DMS79 treated with DMSO at 0.1 percent for 48 hours (cell line): ENCODE results near the gene CPVL.
A peak's percentile ranks its signal among the peaks of the same experiment; 100 is the strongest.

ENCODE experiments used
- DNase-seq: peaks from one replicate; lab custom pipeline; 2025; lab: John Stamatoyannopoulos, UW

Gene CPVL

DNA sequence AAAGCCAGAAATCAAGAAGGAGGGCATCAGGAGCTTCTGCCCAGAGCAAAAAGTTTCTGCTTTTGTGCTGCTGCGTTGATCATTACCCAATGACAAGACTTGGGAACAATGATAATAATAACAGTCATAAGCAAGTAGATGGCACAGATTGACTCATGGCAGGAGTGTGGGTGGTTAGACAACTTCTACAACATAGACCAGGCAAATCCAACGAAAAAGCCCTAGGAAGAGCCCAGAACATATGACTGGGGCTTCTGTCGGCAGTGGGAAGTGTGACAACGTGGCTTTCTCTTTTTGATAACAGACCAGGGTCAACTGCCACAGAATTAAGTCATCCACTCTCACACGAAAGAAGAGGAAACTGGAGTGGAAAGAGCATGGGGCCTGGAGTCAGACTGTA is 102.8 kb downstream of the CPVL start:
- no peak for DNase-seq

DNA sequence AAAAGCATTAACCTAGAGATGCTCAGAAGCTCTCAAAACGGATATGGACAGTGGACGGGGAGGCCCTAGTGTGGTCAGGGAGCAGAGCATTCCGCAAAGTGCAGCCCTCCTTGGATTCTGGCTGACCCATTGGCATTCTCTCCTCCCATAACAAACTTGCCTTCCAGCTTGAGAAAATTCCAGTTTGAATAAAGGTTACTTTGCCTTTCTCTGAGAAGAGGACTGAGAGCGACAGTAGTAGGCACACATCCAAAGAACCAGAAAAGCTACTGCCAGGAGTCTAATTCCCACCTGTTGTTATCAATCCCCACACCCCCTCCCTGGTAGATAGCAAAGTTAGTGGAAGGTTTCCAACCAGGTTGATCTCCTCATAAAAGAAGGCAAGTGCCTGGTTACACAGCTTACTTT is 103.5 kb downstream of the CPVL start:
- DNase-seq, result no peak

DNA sequence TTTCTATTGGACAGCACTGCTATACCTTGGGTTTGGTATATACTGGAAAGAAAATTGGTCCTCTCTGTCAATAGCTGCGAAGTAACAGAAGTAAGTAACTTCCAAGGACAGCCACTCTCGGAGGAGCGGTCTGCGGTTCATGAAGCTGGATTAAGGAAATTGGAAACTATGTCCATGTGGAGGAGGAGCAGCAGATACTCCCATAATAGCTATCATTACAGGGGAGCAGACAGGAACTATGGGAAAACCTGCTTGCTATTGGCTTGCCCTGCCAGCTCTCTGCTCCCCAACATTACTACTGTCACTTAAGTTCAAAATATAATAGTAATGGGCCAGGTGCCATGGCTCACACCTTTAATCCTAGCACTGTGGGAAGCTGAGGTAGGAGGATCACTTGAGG is 104.3 kb downstream of the CPVL start:
- DNase-seq, result no peak

DNA sequence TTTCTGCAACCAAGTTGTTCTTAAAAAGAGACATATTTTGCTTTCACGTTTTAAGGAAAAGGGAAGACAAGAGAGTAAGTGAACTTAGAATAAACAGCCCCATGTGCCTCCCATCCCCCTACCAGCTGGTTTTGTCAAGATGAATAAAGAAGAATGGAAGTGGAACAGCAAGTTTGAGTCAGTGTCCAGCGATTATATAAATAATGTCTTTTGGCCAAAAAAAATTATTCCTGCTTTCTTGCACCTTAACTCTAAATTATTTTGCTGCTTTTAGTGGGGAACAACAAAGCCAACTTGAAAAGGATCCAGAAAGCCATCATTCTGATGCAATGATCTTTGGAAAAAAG is 105.8 kb downstream of the CPVL start:
- DNase-seq, result no peak

DNA sequence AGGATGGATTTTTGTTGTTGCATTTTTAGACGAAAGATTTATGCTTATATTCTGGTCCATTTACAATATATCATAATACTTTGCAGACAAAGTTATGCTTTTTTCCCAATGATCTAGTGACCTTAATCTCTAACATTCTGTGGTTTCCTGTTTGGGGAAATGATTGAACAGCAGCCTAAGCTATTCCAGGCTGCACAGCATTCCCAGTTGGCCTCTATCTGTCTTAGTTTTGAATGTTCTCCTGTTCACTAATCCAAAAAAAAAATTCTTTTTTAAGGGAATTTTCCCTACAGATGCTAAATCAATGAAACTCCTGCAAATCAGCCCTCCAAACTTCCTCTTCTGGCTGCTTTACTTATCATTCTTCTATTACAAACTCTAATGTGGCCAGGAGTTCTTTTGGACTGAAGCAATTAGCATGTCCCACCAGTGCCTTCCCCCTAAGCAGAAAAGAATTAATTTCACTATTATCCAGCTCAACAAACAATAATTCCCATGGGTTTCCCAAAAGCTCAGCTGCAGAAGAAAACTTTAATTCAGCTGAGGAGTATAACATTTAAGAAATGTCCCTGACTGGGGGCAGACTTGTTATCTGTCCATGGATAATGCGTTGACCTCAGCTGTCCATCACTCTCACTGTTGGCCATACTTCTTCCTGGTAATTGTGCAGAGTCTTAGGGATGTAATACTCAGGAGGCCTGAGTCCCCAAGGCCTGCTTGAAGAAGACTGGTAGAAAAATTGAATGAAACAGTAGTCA is 106.3 kb downstream of the CPVL start:
- no peak for DNase-seq

DNA sequence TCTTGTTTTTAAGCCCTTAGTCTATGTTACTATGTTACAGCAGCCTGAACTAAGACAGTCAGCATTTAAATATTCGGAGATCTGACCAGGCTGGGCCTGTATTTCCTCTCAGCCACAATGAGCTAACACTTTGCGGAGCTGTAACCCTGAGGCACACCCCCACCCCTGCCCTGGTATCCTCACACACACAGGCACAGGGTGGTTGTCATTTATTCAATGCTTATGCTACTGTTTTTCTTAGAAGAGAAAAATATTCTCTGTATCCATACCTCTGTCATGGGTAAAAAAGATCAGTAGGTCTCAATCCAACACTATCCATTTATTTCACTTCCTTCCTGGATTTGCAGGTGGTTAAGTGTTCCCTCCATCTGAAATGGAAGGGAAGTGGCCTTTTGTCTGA is 107.9 kb downstream of the CPVL start:
- DNase-seq, result no peak

DNA sequence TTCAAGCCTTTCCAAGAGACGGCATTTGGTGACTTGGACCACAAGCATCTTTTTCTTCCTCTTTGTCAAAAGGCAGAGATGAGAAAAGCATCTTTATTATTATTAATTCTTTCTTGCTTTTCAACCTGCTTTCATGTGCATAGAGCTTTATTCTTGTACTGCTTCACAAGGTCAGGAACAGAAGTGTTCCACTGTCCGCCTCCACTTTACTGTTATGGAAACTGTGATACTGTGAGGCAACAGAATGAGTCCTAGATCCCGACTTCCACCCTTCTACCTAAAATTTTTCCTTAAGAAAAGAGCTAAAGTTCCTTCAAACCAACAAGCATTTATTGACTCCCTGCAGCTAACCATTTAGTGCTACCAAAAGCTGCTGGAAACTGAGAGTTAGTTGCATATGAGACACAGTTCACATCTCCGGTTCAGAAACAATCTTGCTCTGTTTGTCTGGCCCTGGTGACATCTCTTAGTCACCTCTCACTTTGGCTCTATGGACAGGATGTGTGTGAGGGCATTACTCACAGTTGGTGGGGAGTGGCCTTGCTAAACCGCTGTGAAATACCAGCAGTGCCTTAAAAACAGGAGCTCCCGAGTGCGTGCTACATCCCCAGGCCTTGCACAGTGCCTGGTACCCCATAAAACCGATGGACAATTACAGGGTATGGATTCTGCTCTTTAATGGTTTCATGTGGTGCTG is 111.1 kb downstream of the CPVL start:
- DNase-seq, result no peak

DNA sequence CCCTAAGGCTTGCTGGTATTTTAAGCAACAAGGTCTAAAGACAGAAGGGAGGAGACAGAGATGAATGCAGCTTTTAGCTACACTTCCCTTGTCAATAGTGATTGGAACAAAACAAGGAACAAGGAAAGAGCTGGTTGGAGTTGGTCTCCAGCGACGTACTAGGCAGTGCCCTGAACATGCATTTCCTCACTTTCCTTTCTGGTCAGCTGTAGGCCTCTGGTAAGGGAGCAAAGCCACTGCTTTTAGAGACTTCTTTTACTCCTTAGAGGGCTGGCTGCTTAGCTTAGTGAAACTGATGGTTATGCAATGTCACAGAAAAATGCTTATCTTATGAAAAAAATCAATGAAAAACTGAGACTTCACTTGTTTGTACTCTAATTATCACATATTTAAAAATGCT is 112.8 kb downstream of the CPVL start:
- no peak for DNase-seq

DNA sequence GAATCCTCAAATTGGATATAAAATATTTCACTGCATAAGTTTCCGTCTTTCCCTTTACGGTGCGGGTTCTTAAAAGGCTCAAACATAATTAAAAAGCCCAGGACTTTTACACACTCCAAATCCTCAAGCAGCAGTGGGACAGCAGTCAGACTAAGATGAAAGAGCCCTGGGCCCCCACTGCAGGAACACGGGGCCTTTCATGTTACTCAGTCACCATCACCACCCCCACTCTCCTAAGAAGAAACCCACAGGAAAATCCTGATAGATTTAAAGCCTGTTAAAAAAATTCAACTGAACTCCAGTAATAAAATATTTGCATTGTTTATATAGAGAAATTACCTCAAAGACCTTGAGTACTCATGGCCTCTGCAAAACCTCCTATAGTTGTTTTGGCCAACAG is 114.2 kb downstream of the CPVL start:
- no peak for DNase-seq

DNA sequence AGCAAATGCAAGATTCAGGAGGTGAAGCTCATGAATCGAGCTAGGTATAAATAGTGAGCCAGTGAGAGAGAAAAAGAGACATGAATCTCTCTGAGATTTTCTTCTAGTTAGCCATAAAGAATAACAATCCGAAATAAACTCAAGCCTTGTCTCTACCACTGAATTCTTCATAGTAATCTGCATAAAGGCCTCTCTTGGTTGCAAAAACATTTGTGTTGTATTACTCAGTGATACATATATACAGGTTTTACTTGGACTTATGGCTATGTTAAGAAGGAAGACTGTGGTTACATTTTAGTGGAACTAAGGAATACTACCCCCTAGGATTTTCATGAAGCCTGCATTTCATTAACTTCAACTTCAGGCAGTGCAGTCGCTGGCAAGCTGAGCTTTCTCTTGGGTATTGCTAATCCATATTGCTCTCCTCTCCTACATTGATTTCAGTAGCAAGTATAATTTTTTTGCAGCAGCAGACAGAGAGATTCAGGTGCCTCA is 115.5 kb downstream of the CPVL start:
- DNase-seq, result no peak

DNA sequence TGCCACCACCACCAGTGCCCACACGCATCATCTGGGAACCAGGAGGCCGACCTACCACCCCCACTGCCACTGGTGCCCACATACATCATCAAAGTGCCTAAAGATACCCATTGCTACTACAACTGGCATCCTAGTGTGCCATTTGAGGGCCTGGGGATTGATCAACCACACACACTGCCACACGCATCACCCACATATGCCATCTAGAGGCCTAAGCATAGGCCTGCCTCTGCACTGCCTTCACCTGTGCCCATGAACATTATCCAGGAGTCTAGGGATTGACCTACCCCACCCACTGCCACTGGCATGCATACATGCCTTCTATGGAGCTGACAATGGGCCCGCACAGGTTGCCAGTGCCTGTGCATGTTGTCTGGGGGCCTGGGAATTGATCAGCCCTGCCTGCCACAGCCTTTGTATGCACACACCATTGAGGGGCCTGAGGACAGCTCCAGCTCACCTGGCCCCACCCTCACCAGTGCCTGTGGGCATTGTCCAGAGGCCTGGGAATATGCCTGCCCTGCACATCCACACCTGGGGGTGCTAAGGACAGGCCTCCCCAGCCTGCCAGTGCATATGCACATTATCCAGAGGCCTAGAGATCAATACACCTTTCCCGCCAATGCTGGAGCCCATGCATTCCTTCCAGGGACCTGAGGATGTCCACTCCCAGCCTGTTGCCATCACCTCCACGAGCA is 123.9 kb downstream of the CPVL start:
- DNase-seq, result no peak

DNA sequence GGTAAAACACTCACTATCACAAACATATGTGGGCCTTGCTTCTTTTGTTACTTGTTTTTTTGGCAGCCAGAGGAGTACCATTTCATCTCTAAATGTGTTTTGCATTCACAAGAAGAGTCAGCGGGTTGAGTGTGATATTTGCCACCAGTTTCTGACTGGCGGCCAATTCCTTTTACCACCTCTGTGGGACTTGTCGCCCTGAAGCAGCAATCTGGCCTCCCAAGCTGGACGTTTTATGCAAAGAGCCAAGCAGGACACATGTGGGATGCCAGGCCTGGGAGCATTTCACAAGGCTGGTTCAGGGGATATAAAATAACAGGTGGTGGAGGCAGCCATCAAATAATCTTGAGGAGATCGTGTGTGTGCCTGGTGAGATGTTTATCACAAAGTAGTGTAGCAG is 126.4 kb downstream of the CPVL start:
- DNase-seq, result no peak

DNA sequence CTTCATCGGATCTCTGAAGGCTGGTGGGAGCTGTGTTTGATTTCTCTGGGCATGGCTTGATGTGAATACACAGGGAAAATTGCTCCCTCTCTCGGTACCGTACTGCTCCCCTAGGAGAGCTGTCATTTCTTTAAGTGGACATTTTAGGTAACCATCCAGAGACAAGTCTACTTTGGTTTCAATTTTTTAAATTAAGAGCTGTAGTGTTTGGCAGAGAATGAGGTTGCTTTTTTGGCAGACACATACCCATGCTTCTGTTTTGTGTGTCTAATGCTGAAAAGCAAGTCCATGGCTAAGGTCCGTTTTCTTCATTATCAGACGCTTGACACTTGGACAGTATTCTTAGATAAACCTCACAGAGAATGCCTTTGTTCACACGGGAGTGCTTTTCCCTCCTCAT is 127.0 kb downstream of the CPVL start:
- DNase-seq, result no peak

DNA sequence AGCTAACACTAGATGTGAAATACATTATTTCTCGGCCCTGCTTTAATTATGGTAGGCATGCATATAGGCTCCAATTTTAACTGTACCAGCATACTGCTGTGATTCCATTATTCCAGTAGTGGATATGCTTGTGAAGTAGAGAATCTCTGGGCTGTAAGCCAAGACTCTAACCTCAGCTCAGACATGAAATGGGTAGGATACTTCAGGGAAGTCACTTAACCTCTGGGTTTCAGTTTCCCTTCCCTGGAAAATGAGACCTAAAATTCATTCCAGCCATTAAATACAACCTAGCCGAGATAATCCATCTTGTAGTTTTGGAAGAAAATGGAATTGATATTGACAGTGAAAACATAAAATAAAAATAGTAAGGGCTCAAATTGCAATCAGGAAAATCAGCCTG is 128.6 kb downstream of the CPVL start:
- peak; percentile 82 for DNase-seq

DNA sequence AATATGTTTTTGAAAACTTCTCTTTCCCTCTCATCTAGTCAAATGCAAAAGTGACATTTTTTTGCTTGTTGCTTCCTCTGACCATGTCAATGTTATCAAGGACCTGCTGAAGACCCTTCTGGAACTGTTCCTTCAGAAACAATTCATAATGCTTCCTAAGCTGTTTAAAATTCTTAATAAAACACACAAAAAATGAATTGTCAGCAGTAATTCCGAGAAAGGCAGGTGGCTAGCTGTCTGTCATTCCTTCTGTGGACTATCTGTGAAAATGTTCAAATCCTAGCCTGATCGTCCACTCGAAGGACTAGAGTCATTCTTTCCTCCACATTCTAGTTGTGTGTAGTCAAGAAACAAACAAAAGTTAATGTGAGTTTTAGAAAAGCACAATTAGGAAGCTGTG is 131.6 kb downstream of the CPVL start:
- no peak for DNase-seq

DNA sequence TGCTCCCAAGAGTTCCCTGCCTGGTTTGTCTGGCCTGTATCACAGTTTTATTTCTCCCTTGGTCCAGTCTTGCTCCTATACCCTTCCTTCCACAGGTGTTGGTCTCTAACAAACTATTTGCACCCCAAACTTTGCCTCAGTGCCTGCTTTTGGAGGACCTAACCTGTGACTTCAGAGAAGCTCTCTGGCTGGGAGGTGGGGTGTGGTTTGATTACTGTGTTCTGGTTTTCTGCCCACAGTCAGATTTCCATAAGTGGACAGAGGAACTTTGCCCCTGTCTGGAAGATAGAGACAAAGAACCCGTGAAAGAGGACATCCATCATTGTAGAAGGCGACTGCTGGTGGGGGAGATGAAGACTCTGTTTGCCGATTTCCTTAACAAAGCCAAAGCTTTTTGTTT is 132.4 kb downstream of the CPVL start:
- no peak for DNase-seq

DNA sequence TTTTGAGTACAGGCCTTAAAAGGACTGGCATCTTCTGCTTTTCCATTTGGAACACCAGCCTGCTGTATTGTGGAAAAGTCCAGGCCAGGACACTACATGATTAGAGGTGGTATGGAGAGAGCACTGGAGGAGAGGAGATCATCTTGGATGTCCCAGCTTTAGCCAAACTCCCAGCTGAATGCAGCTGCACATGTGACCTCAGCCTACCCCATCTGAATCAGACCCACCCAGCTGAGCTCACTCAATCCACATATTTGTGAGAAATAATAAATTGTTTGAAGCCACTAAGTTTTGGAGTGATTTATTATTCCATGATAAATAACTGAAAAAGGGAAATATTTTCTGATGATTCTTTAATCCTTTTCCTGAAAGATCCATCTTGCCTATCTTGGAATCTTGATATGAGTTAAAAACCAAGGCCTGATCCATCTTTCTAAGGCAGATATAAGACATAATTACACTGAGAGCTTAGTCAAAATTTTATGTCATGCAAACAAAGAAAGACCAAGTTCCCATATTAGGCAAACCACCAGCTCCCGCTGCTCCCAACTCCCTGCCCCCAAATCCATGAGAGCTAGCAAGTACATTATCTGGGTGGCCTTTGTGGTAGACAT is 133.1 kb downstream of the CPVL start:
- no peak for DNase-seq

DNA sequence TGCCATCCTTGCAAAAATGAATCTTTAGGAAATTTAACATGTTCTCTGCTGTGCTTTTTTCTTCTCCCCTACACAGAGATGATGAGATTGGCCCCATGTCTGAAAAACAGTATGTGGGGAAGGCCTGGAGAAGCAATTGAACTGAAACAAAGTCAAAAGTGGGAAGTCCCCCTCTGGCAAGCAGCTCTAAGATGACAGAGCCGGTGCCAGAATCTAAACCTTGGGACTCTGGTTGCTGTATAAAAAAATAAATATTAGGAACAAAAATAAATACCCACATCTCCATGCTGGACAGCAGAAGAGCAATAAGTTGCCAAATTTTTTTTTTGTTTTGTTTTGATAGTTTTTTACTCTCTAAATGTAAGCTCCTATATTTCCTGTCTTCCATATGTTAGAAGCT is 136.4 kb downstream of the CPVL start:
- DNase-seq, result no peak

DNA sequence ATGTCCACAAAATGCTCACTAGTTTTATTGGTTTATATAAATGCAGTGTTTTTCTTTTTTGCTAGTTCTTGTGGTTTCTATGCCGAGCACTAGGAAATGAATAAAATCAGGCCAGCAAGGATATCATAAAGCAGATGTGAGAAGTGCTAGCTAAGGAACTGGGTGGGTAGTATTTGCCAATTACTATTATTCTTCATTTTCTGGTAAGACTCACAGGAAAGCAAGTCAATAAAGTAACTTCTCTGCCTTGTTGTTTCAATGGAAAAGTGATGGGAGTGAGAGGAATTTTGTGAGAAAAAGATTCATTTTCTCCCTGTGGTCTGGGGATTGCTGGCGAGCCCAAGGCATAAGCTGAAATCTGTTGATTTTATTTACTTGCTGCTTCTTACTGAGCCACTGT is 137.7 kb downstream of the CPVL start:
- DNase-seq, result no peak

DNA sequence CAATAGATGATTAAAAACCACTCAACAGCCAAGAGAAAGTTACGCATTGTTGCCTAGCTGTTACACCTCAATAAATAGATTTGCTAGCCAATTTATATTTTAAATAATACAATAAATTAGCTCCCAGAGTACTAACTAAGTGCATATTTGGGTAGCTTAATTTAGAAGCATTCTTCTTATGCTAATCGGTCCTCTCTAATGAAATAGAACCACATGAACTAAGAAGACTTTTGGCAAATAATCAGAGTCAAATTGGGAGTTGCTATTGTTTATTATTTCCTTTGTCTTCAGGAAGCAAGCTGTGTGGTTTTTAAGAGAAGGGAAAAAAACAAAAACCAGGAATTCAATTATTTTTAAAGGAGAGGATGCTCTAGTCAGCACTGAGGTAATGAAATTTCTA is 139.2 kb downstream of the CPVL start:
- DNase-seq, result no peak

DNA sequence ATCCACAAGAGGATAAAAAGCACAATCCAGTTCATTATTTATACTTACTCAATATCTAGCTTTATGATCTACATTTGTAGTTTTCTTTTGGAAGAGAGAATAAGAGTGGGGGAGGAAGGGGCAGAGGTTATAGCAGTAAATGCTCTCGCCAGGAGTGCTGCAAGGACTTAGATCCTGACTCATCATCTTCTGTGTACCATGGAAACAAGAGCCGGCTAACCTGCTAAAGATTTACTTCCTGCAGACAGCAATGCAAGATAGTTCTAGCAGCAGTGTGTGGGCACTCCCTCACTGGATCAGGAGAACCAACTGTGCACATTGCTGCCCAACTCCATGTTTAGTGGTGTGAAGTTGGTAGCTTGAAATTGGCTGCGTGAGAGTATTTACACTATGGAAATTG is 140.5 kb downstream of the CPVL start:
- DNase-seq, result no peak

DNA sequence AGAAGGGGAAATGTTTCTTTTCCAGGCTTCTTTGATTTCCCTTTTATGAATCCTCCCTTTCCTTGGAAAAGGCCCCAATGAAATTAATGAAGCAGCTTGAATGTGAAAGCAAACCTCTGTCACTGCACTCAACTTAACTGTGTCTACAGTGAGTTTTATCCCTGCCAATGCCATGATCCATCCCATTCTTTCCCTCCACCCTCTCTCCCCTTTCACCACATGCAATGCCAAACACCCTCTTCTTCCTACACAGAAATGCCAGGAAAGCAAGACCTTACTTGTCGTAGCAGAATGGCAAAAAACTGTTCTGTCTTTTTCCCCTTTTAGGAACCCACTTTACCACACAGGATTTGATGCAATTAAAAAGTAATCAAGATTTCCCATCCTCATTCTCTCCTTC is 140.9 kb downstream of the CPVL start:
- no peak for DNase-seq

DNA sequence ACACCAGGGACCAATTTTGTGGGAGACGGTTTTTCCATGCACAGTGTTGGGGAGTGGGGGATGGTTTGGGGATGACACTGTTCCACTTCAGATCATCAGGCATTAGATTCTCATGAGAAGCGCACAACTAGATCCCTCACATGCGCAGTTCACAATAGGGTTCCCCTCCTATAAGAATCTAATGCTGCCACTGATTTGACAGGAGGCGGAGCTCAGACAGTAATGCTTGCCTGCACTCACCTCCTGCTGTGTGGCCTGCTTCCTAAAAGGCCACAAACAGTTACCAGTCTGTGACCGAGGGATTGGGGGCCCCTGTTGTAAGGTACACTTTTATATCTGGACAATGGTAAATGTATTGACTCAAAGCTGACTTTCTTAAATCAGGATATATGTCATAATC is 142.6 kb downstream of the CPVL start:
- DNase-seq, result no peak
